BE2C (cell line): ENCODE measurements around the gene RBM33.

ENCODE experiments used
- DNase-seq: peaks from one replicate; pipeline ENCODE4 v3.0.0-alpha.2; 2020
- H3K27me3 ChIP-seq: fragments of 250-450 bp; sonication (Bioruptor Pico); 2 replicates; pipeline ENCODE4 v1.5.1; 2020; ENCODE audit warnings: mild to moderate bottlenecking
- H3K36me3 ChIP-seq: fragments of 250-450 bp; sonication (Bioruptor Pico); 2 replicates; pipeline ENCODE4 v1.5.1; 2020; ENCODE audit warnings: mild to moderate bottlenecking
- H3K4me1 ChIP-seq: fragments of 250-450 bp; sonication (Bioruptor Pico); 2 replicates; pipeline ENCODE4 v1.5.1; 2020
- H3K4me3 ChIP-seq: 2 replicates; pipeline ENCODE4 v1.5.1; 2011; ENCODE audit warnings: low read depth, low read length
- H3K9me3 ChIP-seq: fragments of 250-450 bp; sonication (Bioruptor Pico); 2 replicates; pipeline ENCODE4 v1.5.1; 2020
- CTCF ChIP-seq: IDR thresholded peaks from 2 replicates; pipeline ENCODE4 v1.5.1; 2012; ENCODE audit warnings: mild to moderate bottlenecking, low read depth, low read length

The RBM33 gene

GRCh38 chr7:155766386-155766785 lies 121.9 kb downstream of the RBM33 start:
- Histone ChIP-seq H3K4me1 (no peaks in the 10 kb centered on the region), H3K9me3 (no peaks in the 10 kb centered on the region), H3K4me3 (no peak overlapping the region), H3K36me3 (peaks cover 36% of the 10 kb centered on the region), H3K27me3 (no peaks in the 10 kb centered on the region)
- DNase-seq, result no peak
- no peak for TF ChIP-seq CTCF

- Histone ChIP-seq H3K4me1 (no peaks in the 10 kb centered on the region), H3K36me3 (peaks cover 39% of the 10 kb centered on the region), H3K4me3 (no peak overlapping the region), H3K27me3 (no peaks in the 10 kb centered on the region), H3K9me3 (no peaks in the 10 kb centered on the region)
- TF ChIP-seq CTCF, result no peak
- no peak for DNase-seq
Observed at GRCh38 chr7:155766966-155767916, 122.8 kb downstream of the RBM33 start.

- Histone ChIP-seq H3K27me3 (no peaks in the 10 kb centered on the region), H3K36me3 (peaks cover 37% of the 10 kb centered on the region), H3K4me1 (no peaks in the 10 kb centered on the region), H3K9me3 (no peaks in the 10 kb centered on the region), H3K4me3 (no peak overlapping the region)
- DNase-seq, result no peak
- no peak for TF ChIP-seq CTCF
Observed at GRCh38 chr7:155769701-155770100, 125.2 kb downstream of the RBM33 start.

GRCh38 chr7:155770241-155770640 lies 125.8 kb downstream of the RBM33 start:
- TF ChIP-seq CTCF, result no peak
- Histone ChIP-seq H3K27me3 (no peaks in the 10 kb centered on the region), H3K36me3 (peaks cover 40% of the 10 kb centered on the region), H3K9me3 (no peaks in the 10 kb centered on the region), H3K4me3 (no peak overlapping the region), H3K4me1 (no peaks in the 10 kb centered on the region)
- DNase-seq, result no peak

GRCh38 chr7:155773531-155773930 lies 129.1 kb downstream of the RBM33 start:
- Histone ChIP-seq H3K4me1 (no peaks in the 10 kb centered on the region), H3K4me3 (no peak overlapping the region), H3K36me3 (peaks cover 44% of the 10 kb centered on the region), H3K27me3 (no peaks in the 10 kb centered on the region), H3K9me3 (no peaks in the 10 kb centered on the region)
- DNase-seq, result no peak
- TF ChIP-seq CTCF, result no peak

- TF ChIP-seq CTCF, result no peak
- Histone ChIP-seq H3K27me3 (no peaks in the 10 kb centered on the region), H3K4me3 (no peak overlapping the region), H3K36me3 (peaks cover 32% of the 10 kb centered on the region), H3K9me3 (no peaks in the 10 kb centered on the region), H3K4me1 (no peaks in the 10 kb centered on the region)
- no peak for DNase-seq
Observed at GRCh38 chr7:155774947-155775346, 130.5 kb downstream of the RBM33 start.
